ENCODE results near the gene INPPL1. TPM values are rescaled to one million over a fixed set of nuclear protein-coding genes. Genes with fewer than 3 reads are reported as not detected.

Gene INPPL1
- total RNA-seq, 5 donors from 2014 or later (not counting 1 experiment from before 2014, with no cell fraction given), result 112 to 162 (median 147) TPM

- Mint-ChIP-seq H3K4me1 (peaks cover 19 to 33% (median 21%) of the 10 kb centered on the region in 3 donors), H3K4me3 (no peak overlapping the region), H3K27me3 (no peaks in the 10 kb centered on the region), H3K27ac (no peak overlapping the region), H3K36me3 (peaks cover 25% of the 10 kb centered on the region), H3K9me3 (no peaks in the 10 kb centered on the region)
- ChIA-PET CTCF (no interaction called here), POLR2A (interaction anchor here in 1 of 2 donors (0.6 kb wide), 1 partner anchor 30 kb away, joined by 3 read pairs; no protein-coding TSS in a partner anchor)
- ATAC-seq (replicated peaks in 1 of 4) (no peak), DNase-seq (peak in 1 of 35 experiments; percentile 3)
- Histone ChIP-seq H3K27me3 (replicated peaks in 1 of 2; ENCODE audit: control insufficient read depth in 2 of 2, extremely low read depth in 1 of 2, insufficient read depth in 2 of 2, low read length in 1 of 2) (no peaks in the 10 kb centered on the region), H3K4me1 (ENCODE audit: control insufficient read depth in 1 of 2, extremely low read depth in 1 of 2, insufficient read depth in 2 of 2, low read length in 2 of 2) (peaks cover 0 to 25% of the 10 kb centered on the region in 2 experiments), H3K9me3 (no peaks in the 10 kb centered on the region), H3K36me3 (ENCODE audit: control insufficient read depth in 2 of 2, extremely low read depth in 1 of 2, insufficient read depth in 1 of 2, low read length in 1 of 2) (peaks cover 17 to 52% of the 10 kb centered on the region in 2 donors), H3K27ac (ENCODE audit: low read length) (no peak overlapping the region), H3K4me3 (ENCODE audit: control insufficient read depth in 1 of 2, extremely low read depth in 1 of 2, low read length in 1 of 2) (no peak overlapping the region)
- 97% methylated on average over 9 of the region's 16 CpGs for WGBS (ENCODE audit: insufficient coverage)
These were observed 3.8 kb downstream of the INPPL1 start for GRCh38 chr11:72228229-72228843.

DNA sequence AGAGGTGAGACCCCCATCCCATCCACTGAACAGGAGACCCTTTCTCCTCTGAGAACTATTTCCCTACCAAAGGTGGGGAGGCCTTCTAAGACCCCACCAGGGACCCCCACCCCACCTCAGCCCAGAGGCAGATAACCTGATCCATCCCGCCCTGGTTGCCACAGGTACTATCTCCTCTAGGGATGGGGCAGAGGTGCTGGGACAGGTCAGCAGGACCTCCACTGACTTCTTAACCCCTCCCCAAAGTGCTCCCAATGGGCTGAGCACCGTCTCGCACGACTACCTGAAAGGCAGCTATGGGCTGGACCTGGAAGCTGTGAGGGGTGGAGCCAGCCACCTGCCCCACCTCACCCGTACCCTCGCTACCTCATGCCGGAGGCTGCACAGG lies 4.3 kb downstream of the INPPL1 start:
- H3K9me3 ChIP-seq, result no peaks in the 10 kb centered on the region
- Mint-ChIP-seq H3K36me3 (peaks cover 29% of the 10 kb centered on the region), H3K27ac (no peak overlapping the region), H3K4me3 (no peak overlapping the region), H3K4me1 (peaks cover 19 to 33% (median 21%) of the 10 kb centered on the region in 3 donors), H3K27me3 (no peaks in the 10 kb centered on the region), H3K9me3 (no peaks in the 10 kb centered on the region)
- no peak for DNase-seq
- 97% methylated on average over 6 of the region's 7 CpGs for WGBS (ENCODE audit: insufficient coverage)
- no peaks in the 10 kb centered on the region for H3K27me3 ChIP-seq (replicated peaks in 1 of 2; ENCODE audit: control insufficient read depth in 2 of 2, extremely low read depth in 1 of 2, insufficient read depth in 2 of 2, low read length in 1 of 2)
- peaks cover 0 to 25% of the 10 kb centered on the region in 2 experiments for H3K4me1 ChIP-seq (ENCODE audit: control insufficient read depth in 1 of 2, extremely low read depth in 1 of 2, insufficient read depth in 2 of 2, low read length in 2 of 2)
- POLR2A ChIA-PET, result interaction anchor here in 1 of 2 donors (0.6 kb wide), 1 partner anchor 29 kb away, joined by 3 read pairs; no protein-coding TSS in a partner anchor
- no peak for ATAC-seq (replicated peaks in 1 of 4)
- CTCF ChIA-PET, result no interaction called here
- H3K4me3 ChIP-seq (ENCODE audit: control insufficient read depth in 1 of 2, extremely low read depth in 1 of 2, low read length in 1 of 2), result no peak overlapping the region
- H3K27ac ChIP-seq (ENCODE audit: low read length), result no peak overlapping the region
- peaks cover 17 to 56% of the 10 kb centered on the region in 2 donors for H3K36me3 ChIP-seq (ENCODE audit: control insufficient read depth in 2 of 2, extremely low read depth in 1 of 2, insufficient read depth in 1 of 2, low read length in 1 of 2)

- Histone ChIP-seq H3K9me3 (no peaks in the 10 kb centered on the region), H3K4me3 (ENCODE audit: control insufficient read depth in 1 of 2, extremely low read depth in 1 of 2, low read length in 1 of 2) (no peak overlapping the region), H3K27me3 (replicated peaks in 1 of 2; ENCODE audit: control insufficient read depth in 2 of 2, extremely low read depth in 1 of 2, insufficient read depth in 2 of 2, low read length in 1 of 2) (no peaks in the 10 kb centered on the region), H3K4me1 (ENCODE audit: control insufficient read depth in 1 of 2, extremely low read depth in 1 of 2, insufficient read depth in 2 of 2, low read length in 2 of 2) (peaks cover 0 to 20% of the 10 kb centered on the region in 2 experiments), H3K36me3 (ENCODE audit: control insufficient read depth in 2 of 2, extremely low read depth in 1 of 2, insufficient read depth in 1 of 2, low read length in 1 of 2) (peaks cover 18 to 62% of the 10 kb centered on the region in 2 donors), H3K27ac (ENCODE audit: low read length) (no peak overlapping the region)
- Mint-ChIP-seq H3K4me3 (no peak overlapping the region), H3K27me3 (no peaks in the 10 kb centered on the region), H3K27ac (no peak overlapping the region), H3K36me3 (peaks cover 29% of the 10 kb centered on the region), H3K4me1 (peaks cover 21 to 28% (median 22%) of the 10 kb centered on the region in 3 donors), H3K9me3 (no peaks in the 10 kb centered on the region)
- POLR2A ChIA-PET, result no interaction called here
- 92% methylated on average over 2 of the region's 8 CpGs for WGBS (ENCODE audit: insufficient coverage)
- no peak for ATAC-seq (replicated peaks in 1 of 4)
- no peak for DNase-seq
- CTCF ChIA-PET, result interaction anchor here in 1 of 2 donors (0.6 kb wide), 1 partner anchor 1945 kb away, joined by 3 read pairs; no protein-coding TSS in a partner anchor
These were observed 4.9 kb downstream of the INPPL1 start for GRCh38 chr11:72229336-72229924.

DNA sequence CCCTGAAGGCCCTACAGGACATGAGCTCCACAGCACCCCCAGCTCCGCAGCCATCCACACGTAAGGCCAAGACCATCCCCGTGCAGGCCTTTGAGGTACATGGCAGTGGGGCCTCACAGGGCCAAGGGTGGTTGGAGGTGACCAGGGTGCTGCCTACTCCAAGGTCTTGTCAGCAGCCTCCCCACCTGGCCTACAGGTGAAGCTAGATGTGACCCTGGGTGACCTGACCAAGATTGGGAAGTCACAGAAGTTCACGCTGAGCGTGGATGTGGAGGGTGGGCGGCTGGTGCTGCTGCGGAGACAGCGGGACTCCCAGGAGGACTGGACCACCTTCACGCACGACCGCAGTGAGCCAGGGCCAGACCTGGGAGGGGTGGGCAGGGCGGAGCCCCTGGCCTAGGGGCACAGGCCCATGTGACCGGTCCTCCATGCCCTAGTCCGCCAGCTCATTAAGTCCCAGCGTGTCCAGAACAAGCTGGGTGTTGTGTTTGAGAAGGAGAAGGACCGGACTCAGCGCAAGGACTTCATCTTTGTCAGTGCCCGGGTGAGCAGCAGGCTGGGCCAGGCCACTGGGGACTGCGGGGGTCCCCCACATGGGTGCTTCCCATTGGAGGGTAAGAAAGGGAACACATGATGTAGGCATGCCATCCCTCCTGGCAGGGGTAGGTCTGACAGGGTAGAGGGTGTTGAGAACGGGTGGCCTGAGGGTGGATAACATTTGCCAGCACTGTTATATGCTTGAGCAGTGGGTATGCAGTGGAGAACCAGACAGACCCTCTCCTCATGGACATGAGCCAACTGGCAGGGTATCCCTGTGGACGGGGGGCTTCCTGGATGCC lies 5.6 kb downstream of the INPPL1 start:
- ChIA-PET CTCF (interaction anchor here in 1 of 2 donors (0.6 kb wide), 1 partner anchor 1944 kb away, joined by 3 read pairs; no protein-coding TSS in a partner anchor), POLR2A (no interaction called here)
- peaks cover 29% of the 10 kb centered on the region for H3K36me3 Mint-ChIP-seq
- no peak overlapping the region for H3K27ac Mint-ChIP-seq
- Histone ChIP-seq H3K27ac (ENCODE audit: low read length) (no peak overlapping the region), H3K27me3 (replicated peaks in 1 of 2; ENCODE audit: control insufficient read depth in 2 of 2, extremely low read depth in 1 of 2, insufficient read depth in 2 of 2, low read length in 1 of 2) (no peaks in the 10 kb centered on the region), H3K4me3 (ENCODE audit: control insufficient read depth in 1 of 2, extremely low read depth in 1 of 2, low read length in 1 of 2) (no peak overlapping the region), H3K4me1 (ENCODE audit: control insufficient read depth in 1 of 2, extremely low read depth in 1 of 2, insufficient read depth in 2 of 2, low read length in 2 of 2) (peaks cover 0 to 19% of the 10 kb centered on the region in 2 experiments), H3K9me3 (no peaks in the 10 kb centered on the region), H3K36me3 (ENCODE audit: control insufficient read depth in 2 of 2, extremely low read depth in 1 of 2, insufficient read depth in 1 of 2, low read length in 1 of 2) (peaks cover 19 to 69% of the 10 kb centered on the region in 2 donors)
- 98% methylated on average over 18 of the region's 21 CpGs for WGBS (ENCODE audit: insufficient coverage)
- H3K4me1 Mint-ChIP-seq, result peaks cover 20 to 26% (median 21%) of the 10 kb centered on the region in 3 donors
- no peaks in the 10 kb centered on the region for H3K27me3 Mint-ChIP-seq
- H3K4me3 Mint-ChIP-seq, result no peak overlapping the region
- H3K9me3 Mint-ChIP-seq, result no peaks in the 10 kb centered on the region
- ATAC-seq (replicated peaks in 1 of 4), result no peak
- peak in 2 of 35 experiments; percentile 3 to 18 for DNase-seq

DNA sequence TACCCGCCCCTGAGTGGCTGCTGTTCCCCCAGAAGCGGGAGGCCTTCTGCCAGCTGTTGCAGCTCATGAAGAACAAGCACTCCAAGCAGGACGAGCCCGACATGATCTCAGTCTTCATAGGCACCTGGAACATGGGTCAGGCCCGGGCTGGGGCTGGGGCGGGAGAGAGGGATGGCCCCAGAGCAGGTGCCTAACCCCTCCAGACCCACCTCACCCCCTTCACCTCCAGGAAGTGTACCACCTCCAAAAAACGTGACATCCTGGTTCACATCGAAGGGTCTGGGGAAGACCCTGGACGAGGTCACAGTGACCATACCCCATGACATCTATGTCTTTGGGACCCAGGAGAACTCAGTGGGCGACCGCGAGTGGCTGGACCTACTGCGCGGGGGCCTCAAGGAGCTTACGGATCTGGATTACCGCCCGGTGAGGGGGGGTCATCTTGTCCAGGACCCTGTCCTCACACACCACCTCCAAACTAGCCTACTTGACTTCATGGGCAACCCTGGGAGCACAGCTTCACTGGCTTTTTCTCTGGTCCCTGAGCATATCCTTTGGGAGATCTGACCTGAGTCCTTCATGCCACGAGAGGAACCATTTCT lies 6.3 kb downstream of the INPPL1 start:
- Mint-ChIP-seq H3K9me3 (no peaks in the 10 kb centered on the region), H3K4me1 (peaks cover 13 to 19% (median 14%) of the 10 kb centered on the region in 3 donors), H3K27ac (no peak overlapping the region), H3K27me3 (no peaks in the 10 kb centered on the region), H3K4me3 (no peak overlapping the region), H3K36me3 (peaks cover 29% of the 10 kb centered on the region)
- Histone ChIP-seq H3K9me3 (no peaks in the 10 kb centered on the region), H3K4me1 (ENCODE audit: control insufficient read depth in 1 of 2, extremely low read depth in 1 of 2, insufficient read depth in 2 of 2, low read length in 2 of 2) (peaks cover 0 to 11% of the 10 kb centered on the region in 2 experiments), H3K36me3 (ENCODE audit: control insufficient read depth in 2 of 2, extremely low read depth in 1 of 2, insufficient read depth in 1 of 2, low read length in 1 of 2) (peaks cover 19 to 76% of the 10 kb centered on the region in 2 donors), H3K27ac (ENCODE audit: low read length) (no peak overlapping the region), H3K27me3 (replicated peaks in 1 of 2; ENCODE audit: control insufficient read depth in 2 of 2, extremely low read depth in 1 of 2, insufficient read depth in 2 of 2, low read length in 1 of 2) (no peaks in the 10 kb centered on the region), H3K4me3 (ENCODE audit: control insufficient read depth in 1 of 2, extremely low read depth in 1 of 2, low read length in 1 of 2) (no peak overlapping the region)
- ATAC-seq (replicated peaks in 1 of 4) (no peak), DNase-seq (no peak)
- ChIA-PET CTCF (no interaction called here), POLR2A (no interaction called here)
- 98% methylated on average over 15 of the region's 18 CpGs for WGBS (ENCODE audit: insufficient coverage)

All from T-cell (primary cell).